GM23248 (cell line): ENCODE results near the gene YTHDF1.

Experiments
- EZH2 ChIP-seq: fragments of 200-600 bp; sonication (generic); IDR thresholded peaks from 2 replicates; pipeline ENCODE4 v1.6.1; 2018; ENCODE audit warnings: antibody characterized with exemption, mild to moderate bottlenecking; ENCODE audit not compliant: insufficient read depth, poor library complexity, severe bottlenecking
- EZH2phosphoT487 ChIP-seq: fragments of 200-600 bp; sonication (generic); IDR thresholded peaks from 2 replicates; pipeline ENCODE4 v1.6.1; 2018; ENCODE audit warnings: antibody characterized with exemption, moderate library complexity, mild to moderate bottlenecking, low read depth; ENCODE audit not compliant: insufficient read depth

DNA sequence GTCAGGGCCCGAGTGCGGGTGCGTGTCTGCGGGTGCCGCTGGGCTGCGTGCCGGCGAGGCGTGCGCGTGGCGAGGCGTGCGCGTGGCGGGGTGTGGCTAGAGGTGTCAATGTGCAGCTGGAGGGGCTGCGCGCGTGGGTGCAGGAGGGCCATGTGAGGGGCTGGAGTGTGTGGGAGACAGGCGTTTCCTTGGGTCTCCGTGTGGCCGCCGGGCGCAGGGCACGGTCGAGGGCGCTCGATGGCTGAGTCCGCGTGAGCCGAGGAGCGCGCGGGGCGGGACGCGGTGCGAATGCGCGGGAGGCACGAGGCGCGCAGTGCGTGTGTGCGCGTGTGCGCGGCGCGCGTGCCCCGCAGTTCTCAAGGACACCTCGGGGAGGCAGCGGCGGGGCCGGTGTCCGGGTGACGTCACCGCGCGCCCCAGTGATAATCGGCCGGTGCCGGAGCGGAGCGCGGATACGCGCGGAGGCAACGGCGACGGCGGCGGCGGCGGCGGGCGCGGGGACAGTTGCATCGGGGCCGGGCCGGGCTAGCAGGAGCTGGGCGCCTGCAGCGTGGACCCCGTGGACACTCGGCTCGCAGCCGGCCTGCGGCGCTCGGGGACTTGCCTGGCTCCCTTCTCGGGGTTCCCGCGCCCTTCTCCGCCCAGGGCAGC lies 38.7 kb downstream of the YTHDF1 start:
- TF ChIP-seq EZH2 (no peak), EZH2phosphoT487 (no peak)
